Measurements from ENCODE around the gene TCFL5. TPM values are rescaled to one million over a fixed set of nuclear protein-coding genes. Genes with fewer than 3 reads are reported as not detected.
A peak's percentile ranks its signal among the peaks of the same experiment; 100 is the strongest.

The TCFL5 gene
- total RNA-seq, 1 donor from 2014 or later, result 12.2 TPM

DNA sequence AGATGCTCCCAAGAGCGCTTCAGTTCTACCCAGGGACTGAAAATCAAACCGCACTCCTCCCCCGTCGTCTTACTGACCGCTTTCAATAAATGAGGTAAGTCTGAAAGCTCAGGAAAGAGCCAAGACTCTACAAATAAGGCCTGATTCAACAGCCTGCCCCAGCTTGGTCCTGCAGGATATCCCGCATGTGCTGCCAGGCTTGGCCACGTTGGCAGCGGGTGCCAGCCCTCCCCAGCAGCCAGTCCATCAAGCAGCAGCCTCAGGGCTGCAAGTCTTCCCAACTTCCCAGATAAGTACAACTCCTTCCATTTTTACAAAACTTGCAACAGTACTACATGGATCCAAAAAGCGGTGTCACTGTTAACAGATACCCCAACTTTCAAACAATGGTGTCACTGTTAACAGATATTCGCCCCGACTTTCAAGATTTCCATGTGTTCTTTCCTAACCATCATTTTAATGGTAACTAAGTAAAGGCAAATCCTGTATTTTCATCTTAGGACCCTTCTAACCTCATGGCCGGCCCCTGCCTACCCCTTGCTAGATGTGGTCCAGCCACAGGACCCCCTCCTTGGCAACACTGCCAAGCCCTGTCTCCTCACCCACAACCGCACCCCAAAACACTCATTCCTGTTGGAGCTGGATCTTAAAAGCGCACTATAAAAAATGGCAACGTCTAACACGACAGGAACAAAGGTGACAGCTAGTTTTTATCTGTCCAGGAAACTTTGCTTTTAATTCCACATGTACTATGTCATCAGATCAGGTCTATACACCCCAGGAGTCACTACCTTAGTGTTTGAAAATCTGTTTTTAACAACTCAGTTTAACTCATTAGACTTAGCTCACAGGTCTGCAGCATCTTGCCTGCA, 36.7 kb upstream of the TCFL5 start:
- no peak for DNase-seq (ENCODE audit: low spot score in 2 of 2, unreplicated experiment in 2 of 2)
- Mint-ChIP-seq H3K4me1 (peaks cover 36% of the 10 kb centered on the region), H3K36me3 (peaks cover 12% of the 10 kb centered on the region), H3K4me3 (no peak overlapping the region), H3K27me3 (ENCODE audit: low read depth) (no peaks in the 10 kb centered on the region), H3K9me3 (no peaks in the 10 kb centered on the region), H3K27ac (peak overlapping the region; percentile 16)
- TF ChIP-seq, protein P1, sequence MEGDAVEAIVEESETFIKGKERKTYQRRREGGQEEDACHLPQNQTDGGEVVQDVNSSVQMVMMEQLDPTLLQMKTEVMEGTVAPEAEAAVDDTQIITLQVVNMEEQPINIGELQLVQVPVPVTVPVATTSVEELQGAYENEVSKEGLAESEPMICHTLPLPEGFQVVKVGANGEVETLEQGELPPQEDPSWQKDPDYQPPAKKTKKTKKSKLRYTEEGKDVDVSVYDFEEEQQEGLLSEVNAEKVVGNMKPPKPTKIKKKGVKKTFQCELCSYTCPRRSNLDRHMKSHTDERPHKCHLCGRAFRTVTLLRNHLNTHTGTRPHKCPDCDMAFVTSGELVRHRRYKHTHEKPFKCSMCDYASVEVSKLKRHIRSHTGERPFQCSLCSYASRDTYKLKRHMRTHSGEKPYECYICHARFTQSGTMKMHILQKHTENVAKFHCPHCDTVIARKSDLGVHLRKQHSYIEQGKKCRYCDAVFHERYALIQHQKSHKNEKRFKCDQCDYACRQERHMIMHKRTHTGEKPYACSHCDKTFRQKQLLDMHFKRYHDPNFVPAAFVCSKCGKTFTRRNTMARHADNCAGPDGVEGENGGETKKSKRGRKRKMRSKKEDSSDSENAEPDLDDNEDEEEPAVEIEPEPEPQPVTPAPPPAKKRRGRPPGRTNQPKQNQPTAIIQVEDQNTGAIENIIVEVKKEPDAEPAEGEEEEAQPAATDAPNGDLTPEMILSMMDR (IDR thresholded peaks at IDR 0.05; ENCODE audit: unreplicated experiment), result no peak

DNA sequence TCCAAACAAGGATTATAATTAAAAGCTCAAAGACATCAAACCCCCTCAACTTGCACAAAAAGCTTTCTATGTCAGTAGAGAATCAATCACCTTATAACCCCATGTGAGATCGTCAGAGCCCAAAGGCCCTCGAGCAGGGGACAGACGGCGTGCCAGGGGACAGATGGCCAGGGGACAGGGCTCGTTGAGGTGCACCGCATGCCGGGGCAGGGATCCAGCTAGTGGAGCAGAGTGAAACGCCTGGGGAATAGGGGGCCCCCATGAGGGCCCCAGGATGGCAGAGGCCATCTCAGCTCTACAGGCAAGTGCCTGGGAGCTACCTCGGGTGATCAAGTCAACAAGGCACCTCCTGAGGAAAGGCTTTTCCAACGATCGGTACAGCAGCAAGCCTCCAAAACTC, 36.0 kb upstream of the TCFL5 start:
- H3K4me1 Mint-ChIP-seq, result peaks cover 36% of the 10 kb centered on the region
- DNase-seq (ENCODE audit: low spot score in 2 of 2, unreplicated experiment in 2 of 2), result no peak
- H3K4me3 Mint-ChIP-seq, result no peak overlapping the region
- peaks cover 14% of the 10 kb centered on the region for H3K36me3 Mint-ChIP-seq
- no peaks in the 10 kb centered on the region for H3K27me3 Mint-ChIP-seq (ENCODE audit: low read depth)
- H3K9me3 Mint-ChIP-seq, result no peaks in the 10 kb centered on the region
- no peak overlapping the region for H3K27ac Mint-ChIP-seq
- TF ChIP-seq, protein P1 (IDR thresholded peaks at IDR 0.05; ENCODE audit: unreplicated experiment), result no peak

DNA sequence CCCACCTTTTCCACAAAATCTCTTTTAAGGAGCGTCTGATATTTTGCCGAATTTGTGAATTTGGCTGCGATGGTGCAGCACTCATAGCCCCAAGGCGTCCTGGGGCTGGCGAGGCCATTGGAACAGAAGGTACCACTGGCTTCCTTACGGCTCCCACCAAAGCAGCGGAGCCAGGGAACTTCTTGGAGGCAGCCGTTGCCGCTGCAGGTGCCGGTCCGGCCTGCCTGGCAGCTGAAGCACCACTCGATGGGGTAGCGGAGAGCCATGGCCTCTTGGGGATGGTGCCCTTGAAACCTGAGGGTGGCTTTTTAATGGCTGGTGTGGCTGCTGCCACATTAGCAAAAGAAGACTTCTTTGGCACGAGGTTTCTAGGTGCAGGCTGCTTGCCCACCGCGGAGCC, 34.9 kb upstream of the TCFL5 start:
- peaks cover 22% of the 10 kb centered on the region for H3K36me3 Mint-ChIP-seq
- no peaks in the 10 kb centered on the region for H3K27me3 Mint-ChIP-seq (ENCODE audit: low read depth)
- H3K4me3 Mint-ChIP-seq, result no peak overlapping the region
- TF ChIP-seq, protein P1 (IDR thresholded peaks at IDR 0.05; ENCODE audit: unreplicated experiment), result no peak
- no peaks in the 10 kb centered on the region for H3K9me3 Mint-ChIP-seq
- no peak overlapping the region for H3K27ac Mint-ChIP-seq
- H3K4me1 Mint-ChIP-seq, result peaks cover 36% of the 10 kb centered on the region
- DNase-seq (ENCODE audit: low spot score in 2 of 2, unreplicated experiment in 2 of 2), result no peak

DNA sequence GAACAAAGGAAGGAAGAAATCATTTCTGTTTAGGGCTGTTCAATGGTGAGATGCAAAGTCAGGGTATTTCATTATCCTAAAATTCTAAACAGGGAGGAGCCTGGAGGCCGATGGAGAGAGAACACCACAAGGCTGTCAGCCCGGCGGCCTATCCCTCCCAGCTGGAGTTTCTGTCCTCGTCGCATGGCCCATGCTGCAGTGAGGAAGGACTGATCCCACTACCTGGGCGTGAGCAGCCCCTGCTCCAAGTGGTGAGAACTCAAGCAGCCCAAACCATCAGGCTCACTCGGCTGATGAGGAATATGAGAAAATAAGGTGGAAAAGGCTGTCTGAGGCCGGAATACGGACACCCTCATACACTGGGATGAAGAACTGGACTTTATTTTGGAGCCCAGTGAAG, 33.9 kb upstream of the TCFL5 start:
- Mint-ChIP-seq H3K27me3 (ENCODE audit: low read depth) (no peaks in the 10 kb centered on the region), H3K27ac (no peak overlapping the region), H3K36me3 (peaks cover 32% of the 10 kb centered on the region), H3K9me3 (no peaks in the 10 kb centered on the region), H3K4me1 (peaks cover 31% of the 10 kb centered on the region), H3K4me3 (no peak overlapping the region)
- TF ChIP-seq, protein P1 (IDR thresholded peaks at IDR 0.05; ENCODE audit: unreplicated experiment), result no peak
- DNase-seq (ENCODE audit: low spot score in 2 of 2, unreplicated experiment in 2 of 2), result no peak

DNA sequence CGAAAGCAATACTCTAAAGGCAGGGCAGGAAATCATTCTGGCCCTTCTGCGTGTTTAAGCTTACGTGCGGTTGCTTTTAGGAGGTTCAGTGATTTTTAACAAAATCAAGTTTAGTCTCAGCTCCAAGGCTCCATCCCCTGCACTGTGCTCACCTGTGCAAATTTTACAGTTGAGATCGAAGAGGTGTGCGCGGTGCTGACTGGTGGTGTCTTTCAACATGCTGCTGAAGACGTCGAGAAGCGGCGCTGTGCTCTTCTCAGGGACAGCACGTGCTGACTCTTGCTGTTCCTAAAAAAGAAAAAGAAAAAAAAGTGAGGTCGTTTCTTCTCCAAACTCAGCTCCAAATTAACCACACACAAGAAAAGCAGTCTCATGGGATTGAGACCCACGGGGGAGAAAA, 32.6 kb upstream of the TCFL5 start:
- Mint-ChIP-seq H3K36me3 (peaks cover 36% of the 10 kb centered on the region), H3K4me3 (no peak overlapping the region), H3K27me3 (ENCODE audit: low read depth) (no peaks in the 10 kb centered on the region), H3K9me3 (no peaks in the 10 kb centered on the region), H3K27ac (no peak overlapping the region), H3K4me1 (peaks cover 18% of the 10 kb centered on the region)
- TF ChIP-seq, protein P1 (IDR thresholded peaks at IDR 0.05; ENCODE audit: unreplicated experiment), result no peak
- DNase-seq (ENCODE audit: low spot score in 2 of 2, unreplicated experiment in 2 of 2), result no peak

Measured in mesothelial cell of epicardium (in vitro differentiated cells).